ENCODE results near the gene SYT6.

DNA sequence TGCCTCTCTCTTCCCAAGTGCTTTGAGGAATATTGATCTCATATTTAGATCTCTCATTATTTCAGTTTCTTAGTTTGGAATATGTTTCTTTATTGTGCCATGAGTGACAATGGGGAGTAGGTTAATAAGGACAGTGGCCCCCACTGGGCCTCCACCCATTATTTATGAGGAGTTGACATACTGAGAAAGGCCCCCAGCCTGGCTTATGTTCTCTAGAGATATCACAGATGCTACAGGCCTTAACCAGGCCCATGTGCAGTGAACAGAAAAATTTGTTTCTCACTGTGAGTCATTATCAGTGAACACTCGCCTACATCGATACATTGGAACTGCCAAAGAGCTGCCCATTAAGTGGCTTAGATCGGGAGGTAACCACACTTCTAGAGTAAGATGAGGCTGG is 35.7 kb upstream of the SYT6 start:
- TF ChIP-seq, protein P1, sequence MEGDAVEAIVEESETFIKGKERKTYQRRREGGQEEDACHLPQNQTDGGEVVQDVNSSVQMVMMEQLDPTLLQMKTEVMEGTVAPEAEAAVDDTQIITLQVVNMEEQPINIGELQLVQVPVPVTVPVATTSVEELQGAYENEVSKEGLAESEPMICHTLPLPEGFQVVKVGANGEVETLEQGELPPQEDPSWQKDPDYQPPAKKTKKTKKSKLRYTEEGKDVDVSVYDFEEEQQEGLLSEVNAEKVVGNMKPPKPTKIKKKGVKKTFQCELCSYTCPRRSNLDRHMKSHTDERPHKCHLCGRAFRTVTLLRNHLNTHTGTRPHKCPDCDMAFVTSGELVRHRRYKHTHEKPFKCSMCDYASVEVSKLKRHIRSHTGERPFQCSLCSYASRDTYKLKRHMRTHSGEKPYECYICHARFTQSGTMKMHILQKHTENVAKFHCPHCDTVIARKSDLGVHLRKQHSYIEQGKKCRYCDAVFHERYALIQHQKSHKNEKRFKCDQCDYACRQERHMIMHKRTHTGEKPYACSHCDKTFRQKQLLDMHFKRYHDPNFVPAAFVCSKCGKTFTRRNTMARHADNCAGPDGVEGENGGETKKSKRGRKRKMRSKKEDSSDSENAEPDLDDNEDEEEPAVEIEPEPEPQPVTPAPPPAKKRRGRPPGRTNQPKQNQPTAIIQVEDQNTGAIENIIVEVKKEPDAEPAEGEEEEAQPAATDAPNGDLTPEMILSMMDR (IDR thresholded peaks at IDR 0.05): no peak
- TF ChIP-seq POLR2A (IDR thresholded peaks at IDR 0.05): no peak
